ENCODE results near the gene HPS1.
A peak's percentile ranks its signal among the peaks of the same experiment; 100 is the strongest.

GRCh38 chr10:98446661-98447221, at the start of gene HPS1:
- TF ChIP-seq, protein P1, sequence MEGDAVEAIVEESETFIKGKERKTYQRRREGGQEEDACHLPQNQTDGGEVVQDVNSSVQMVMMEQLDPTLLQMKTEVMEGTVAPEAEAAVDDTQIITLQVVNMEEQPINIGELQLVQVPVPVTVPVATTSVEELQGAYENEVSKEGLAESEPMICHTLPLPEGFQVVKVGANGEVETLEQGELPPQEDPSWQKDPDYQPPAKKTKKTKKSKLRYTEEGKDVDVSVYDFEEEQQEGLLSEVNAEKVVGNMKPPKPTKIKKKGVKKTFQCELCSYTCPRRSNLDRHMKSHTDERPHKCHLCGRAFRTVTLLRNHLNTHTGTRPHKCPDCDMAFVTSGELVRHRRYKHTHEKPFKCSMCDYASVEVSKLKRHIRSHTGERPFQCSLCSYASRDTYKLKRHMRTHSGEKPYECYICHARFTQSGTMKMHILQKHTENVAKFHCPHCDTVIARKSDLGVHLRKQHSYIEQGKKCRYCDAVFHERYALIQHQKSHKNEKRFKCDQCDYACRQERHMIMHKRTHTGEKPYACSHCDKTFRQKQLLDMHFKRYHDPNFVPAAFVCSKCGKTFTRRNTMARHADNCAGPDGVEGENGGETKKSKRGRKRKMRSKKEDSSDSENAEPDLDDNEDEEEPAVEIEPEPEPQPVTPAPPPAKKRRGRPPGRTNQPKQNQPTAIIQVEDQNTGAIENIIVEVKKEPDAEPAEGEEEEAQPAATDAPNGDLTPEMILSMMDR (conservative IDR thresholded peaks at IDR 0.05; ENCODE audit: low read depth, low read length), result no peak
- TF ChIP-seq NFE2L2 (IDR thresholded peaks at IDR 0.05; ENCODE audit: low read depth, low read length) (no peak), POLR2A (IDR thresholded peaks at IDR 0.05; ENCODE audit: low read depth, low read length) (peak; percentile 81), MAFK (IDR thresholded peaks at IDR 0.05; ENCODE audit: low read depth, low read length) (no peak)

Measured in IMR-90 (cell line).